ENCODE measurements around the gene PARVG.

DNA sequence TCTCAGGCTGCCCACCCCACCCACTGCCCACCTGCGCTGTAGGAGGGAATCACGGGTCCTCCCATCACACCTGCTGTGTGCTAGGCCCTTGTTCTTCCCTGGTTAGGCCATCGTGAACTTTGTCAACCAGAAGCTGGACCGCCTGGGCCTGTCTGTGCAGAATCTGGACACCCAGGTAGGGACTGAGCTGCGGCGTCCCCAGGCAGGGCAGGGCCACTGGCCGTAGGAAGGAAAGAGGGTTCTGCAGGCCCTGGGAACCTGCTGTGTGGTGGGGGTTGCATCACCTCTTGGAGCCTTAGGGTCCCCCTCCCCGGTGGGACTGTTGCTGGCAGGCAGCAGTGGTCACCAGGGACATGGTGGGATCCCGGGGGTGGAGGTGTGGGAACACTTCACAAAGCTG lies 15.5 kb downstream of the PARVG start:
- TF ChIP-seq POLR2AphosphoS5 (IDR thresholded peaks at IDR 0.05; ENCODE audit: borderline replicate concordance, low read depth, low read length) (no peak), EZH2 (IDR thresholded peaks at IDR 0.05) (no peak)

All from SK-N-MC (cell line).